HepG2 (cell line): ENCODE measurements around the gene BSND. TPM values are rescaled to one million over a fixed set of nuclear protein-coding genes. Genes with fewer than 3 reads are reported as not detected.

ENCODE experiments used
- ATAC-seq: fragments of 200-7000 bp; cut with Tn5 transposase; 3 replicates; pipeline ENCODE4 v1.9.1; 2020; ENCODE audit warnings: mild to moderate bottlenecking, moderate library complexity
- BruUV-seq: library from RNA; stranded (reverse); fragments of 400-500 nt; replicated peaks from 2 replicates; lab custom pipeline; 2021; lab: Mats Ljungman, UMichigan
- CTCF ChIA-PET: fragments of 300-600 bp; formaldehyde crosslinking; extraction: SDS; loops from one replicate; lab custom pipeline; 2021; ENCODE audit warnings: low total read pairs, inconsistent platforms, low intra/inter-chr PET ratio; lab: Yijun Ruan, JAX
- POLR2A ChIA-PET: fragments of 350-600 bp; sonication (Branson Sonifier 250); formaldehyde crosslinking; loops from one replicate; lab custom pipeline; 2020; ENCODE audit warnings: antibody characterized with exemption, inconsistent platforms; lab: Yijun Ruan, JAX
- DNase-seq: peaks from one replicate; pipeline ENCODE4 v3.0.0-alpha.2; 2015; ENCODE audit warnings: low spot score
- FAIRE-seq: peaks from 3 replicates; lab custom pipeline; 2011; peaks lifted over from hg19 to GRCh38; lab: Jason Lieb, UNC
- H2AFZ ChIP-seq: one replicate; pipeline ENCODE4 v1.6.1; 2011; ENCODE audit warnings: low read length, inconsistent platforms
- H3K27ac ChIP-seq: fragments of 300-600 bp; 3 replicates; pipeline ENCODE4 v1.8.0; 2011; ENCODE audit warnings: mixed run types, mild to moderate bottlenecking, mixed read lengths, low read length, inconsistent platforms; ENCODE audit not compliant: insufficient read depth; ENCODE audit errors: extremely low read length
- H3K27me3 ChIP-seq, 2 experiments: fragments of 200-600 bp in 1 of 2; 2 replicates in 1 of 2; 3 replicates in 1 of 2; pipeline versions ENCODE4 v1.6.0 to v1.8.0; 2011; ENCODE audit warnings: low read length in 2 of 2, mild to moderate bottlenecking in 2 of 2, moderate library complexity in 2 of 2, inconsistent platforms in 1 of 2; ENCODE audit not compliant: insufficient read depth in 2 of 2, control insufficient read depth in 1 of 2
- H3K36me3 ChIP-seq, 2 experiments: fragments of 200-600 bp in 1 of 2; replicated peaks in 1 of 2; 2 replicates in 1 of 2; 3 replicates in 1 of 2; pipeline versions ENCODE4 v1.5.1 to v1.8.0; 2011; ENCODE audit warnings: low read length in 2 of 2, inconsistent platforms in 1 of 2; ENCODE audit not compliant: insufficient read depth in 2 of 2, control insufficient read depth in 1 of 2
- H3K4me1 ChIP-seq: 2 replicates; pipeline ENCODE4 v1.5.1; 2012; ENCODE audit warnings: low read length, inconsistent platforms; ENCODE audit not compliant: insufficient read depth
- H3K4me2 ChIP-seq: 2 replicates; pipeline ENCODE4 v1.6.0; 2011; ENCODE audit warnings: low read depth, low read length, inconsistent platforms
- H3K4me3 ChIP-seq, 3 experiments: fragments of 200-600 bp in 1 of 3; sonication (generic), shearing (Covaris generic) in 1 of 3; replicated peaks in 1 of 3; 2 replicates each; pipeline ENCODE4 v1.5.1; 2011 to 2016; ENCODE audit warnings: low read length in 3 of 3, inconsistent platforms in 2 of 3, low read depth in 2 of 3, mild to moderate bottlenecking in 2 of 3, control low read depth in 1 of 3, mixed read lengths in 1 of 3; ENCODE audit not compliant: insufficient read depth in 1 of 3
- H3K79me2 ChIP-seq: one replicate; pipeline ENCODE4 v1.6.1; 2011; ENCODE audit warnings: low read length, inconsistent platforms; ENCODE audit not compliant: insufficient read depth
- H3K9ac ChIP-seq: 2 replicates; pipeline ENCODE4 v1.6.0; 2011; ENCODE audit warnings: mild to moderate bottlenecking, low read depth, low read length, inconsistent platforms; ENCODE audit not compliant: insufficient read depth
- H3K9me3 ChIP-seq: 2 replicates; pipeline ENCODE4 v1.5.1; 2012; ENCODE audit warnings: mild to moderate bottlenecking, low read length
- H4K20me1 ChIP-seq: 2 replicates; pipeline ENCODE4 v1.6.0; 2011; ENCODE audit warnings: inconsistent platforms, mild to moderate bottlenecking, low read length, moderate library complexity; ENCODE audit not compliant: insufficient read depth
- ARHGAP35 ChIP-seq: sonication (generic); formaldehyde crosslinking; IDR thresholded peaks from 2 replicates; pipeline ENCODE4 v1.9.0; 2022; ENCODE audit warnings: mild to moderate bottlenecking, inconsistent platforms, moderate library complexity, missing genetic modification reagents, borderline replicate concordance
- CCAR2 ChIP-seq: fragments of 200-400 bp; formaldehyde crosslinking; optimal IDR thresholded peaks from 2 replicates; pipeline ENCODE3; 2018; ENCODE audit warnings: low read depth, mild to moderate bottlenecking, low read length, moderate library complexity
- ETV5 ChIP-seq: IDR thresholded peaks from 2 replicates; pipeline ENCODE4 v1.6.1; 2018; ENCODE audit warnings: missing biosample characterization, missing genetic modification reagents, inconsistent platforms, borderline replicate concordance
- FOSL2 ChIP-seq: sonication (generic); formaldehyde crosslinking; IDR thresholded peaks from 2 replicates; pipeline ENCODE4 v1.4.0; 2020; ENCODE audit warnings: missing genetic modification reagents
- GABPA ChIP-seq, 2 experiments: IDR thresholded peaks; 2 replicates each; pipeline ENCODE4 v1.6.1; 2011 to 2016; ENCODE audit warnings: low read depth in 2 of 2, low read length in 1 of 2, missing biosample characterization in 1 of 2, missing genetic modification characterization in 1 of 2
- IKZF1 ChIP-seq: fragments of 450-650 bp; IDR thresholded peaks from 2 replicates; pipeline ENCODE4 v1.7.1; 2016
- MTF2 ChIP-seq: sonication (generic); formaldehyde crosslinking; IDR thresholded peaks from 2 replicates; pipeline ENCODE4 v1.5.0; 2020; ENCODE audit warnings: missing genetic modification reagents, borderline replicate concordance
- MXD4 ChIP-seq: IDR thresholded peaks from 2 replicates; pipeline ENCODE4 v1.6.1; 2016; ENCODE audit warnings: mild to moderate bottlenecking, missing biosample characterization, missing genetic modification reagents
- PHF21A ChIP-seq: sonication (generic); formaldehyde crosslinking; IDR thresholded peaks from 2 replicates; pipeline ENCODE4 v1.5.0; 2020; ENCODE audit warnings: mild to moderate bottlenecking, missing genetic modification reagents
- SIN3B ChIP-seq: fragments of 150-350 bp; IDR thresholded peaks from 2 replicates; pipeline ENCODE4 v1.6.1; 2014; ENCODE audit warnings: low read length
- SP4 ChIP-seq: sonication (generic); formaldehyde crosslinking; IDR thresholded peaks from 2 replicates; pipeline ENCODE4 v1.8.1; 2023; ENCODE audit warnings: mild to moderate bottlenecking, missing genetic modification reagents
- SSRP1 ChIP-seq: IDR thresholded peaks from 2 replicates; pipeline ENCODE4 v1.6.1; 2016; ENCODE audit warnings: control low read depth
- TMF1 ChIP-seq: sonication (generic); formaldehyde crosslinking; IDR thresholded peaks from 2 replicates; pipeline ENCODE4 v1.8.1; 2022; ENCODE audit warnings: low read depth, missing genetic modification reagents
- YEATS4 ChIP-seq: sonication (generic); formaldehyde crosslinking; IDR thresholded peaks from 2 replicates; pipeline ENCODE4 v1.4.0; 2020; ENCODE audit warnings: missing genetic modification reagents, borderline replicate concordance
- ZNF138 ChIP-seq: sonication (generic); formaldehyde crosslinking; IDR thresholded peaks from 2 replicates; pipeline ENCODE4 v1.5.0; 2020; ENCODE audit warnings: mild to moderate bottlenecking, low read depth, missing genetic modification reagents
- ZNF468 ChIP-seq: sonication (generic); formaldehyde crosslinking; IDR thresholded peaks from 2 replicates; pipeline ENCODE4 v1.8.0; 2022; ENCODE audit warnings: mild to moderate bottlenecking, moderate library complexity, missing genetic modification reagents
- ZNF660 ChIP-seq: sonication (generic); formaldehyde crosslinking; IDR thresholded peaks from 2 replicates; pipeline ENCODE4 v1.5.1; 2020; ENCODE audit warnings: mild to moderate bottlenecking, low read depth, missing genetic modification reagents, borderline replicate concordance
- ZNF7 ChIP-seq: IDR thresholded peaks from 2 replicates; pipeline ENCODE4 v1.6.1; 2016; ENCODE audit warnings: missing biosample characterization, missing genetic modification reagents
- WGBS: methylation state at CpG from one replicate; pipeline ENCODE4 v1.1.6; 2017; ENCODE audit warnings: low lambda C conversion rate; 5-methylcytosine and 5-hydroxymethylcytosine counted together
- in situ Hi-C: cut with HindIII; loops from 2 replicates; pipeline ENCODE4 v1.10.0; 2017; ENCODE audit warnings: low pct_unique_long_range_greater_than_20kb; ENCODE audit not compliant: extremely low pct_ligation_motif_present
- intact Hi-C: fragments of 100-400 bp; cut with micrococcal nuclease; formaldehyde crosslinking; loops from one replicate; pipeline ENCODE4 v1.10.0; 2022; ENCODE audit not compliant: unreplicated experiment
- polyA plus RNA-seq, 8 experiments: library from polyadenylated mRNA; depleted of rRNA in 3 of 8; stranded (reverse) in 7 of 8; unstranded in 1 of 8; fragments of >200 nt; fragmentation: Illumina TruSeq in 4 of 8; extraction: Trizol in 4 of 8; gene quantifications; 2 replicates each; pipeline versions ENCODE4 v1.2.1 to v1.2.3, GENCODE V29; 2011 to 2016; ENCODE audit warnings: low read depth in 4 of 8, missing spikeins in 1 of 8, mixed read lengths in 1 of 8; ENCODE audit not compliant: insufficient read depth in 1 of 8
- total RNA-seq, 5 experiments: library from RNA; depleted of rRNA; stranded (reverse); fragments of >200 nt; fragmentation: Illumina TruSeq; extraction: Trizol; gene quantifications; 2 replicates each; pipeline ENCODE4 v1.2.3, GENCODE V29; 2016; ENCODE audit warnings: low read depth in 1 of 5

The BSND gene
- total and polyA plus RNA-seq, 2 of the 13 experiments (the other 11 are each of a cell fraction or from before 2014, with no cell fraction given): not detected

DNA sequence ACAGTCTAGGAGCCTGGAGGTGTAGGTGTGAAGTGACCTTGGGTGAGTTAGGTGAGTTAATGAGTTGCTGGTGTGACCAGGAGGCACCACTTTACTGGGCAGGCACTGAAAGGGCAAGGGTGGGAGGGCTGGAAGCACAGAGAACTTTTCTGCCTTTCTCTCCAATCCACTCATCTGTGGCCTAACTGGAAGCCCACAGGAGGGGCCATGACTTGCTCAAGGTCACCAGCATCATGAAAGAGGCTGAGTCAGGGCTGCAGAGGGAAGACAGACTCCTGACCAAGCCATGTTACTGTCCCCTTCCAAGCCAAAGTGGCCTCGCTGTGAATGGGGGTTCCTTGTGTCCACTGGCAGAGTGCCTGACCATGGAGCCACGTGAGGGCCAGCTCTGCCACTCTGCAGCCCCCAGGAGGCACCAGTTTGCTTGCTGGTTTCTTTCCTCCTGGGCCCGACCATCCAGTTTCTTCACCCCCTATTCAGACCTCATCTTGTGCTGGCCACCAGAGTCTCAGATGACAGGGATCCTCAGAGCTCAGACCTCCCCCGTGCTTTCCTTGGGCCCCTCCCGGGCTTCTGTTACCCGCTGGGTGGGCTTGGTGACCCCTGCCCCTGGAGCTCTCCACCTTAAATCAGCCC is 4.3 kb upstream of the BSND start:
- Histone ChIP-seq H3K27ac (no peak overlapping the region), H3K9ac (no peak overlapping the region), H3K27me3 (peaks cover 0 to 47% of the 10 kb centered on the region in 2 experiments), H3K4me1 (peaks cover 15% of the 10 kb centered on the region), H3K4me3 (no peak overlapping the region), H4K20me1 (no peaks in the 10 kb centered on the region), H3K4me2 (no peak overlapping the region), H3K36me3 (no peaks in the 10 kb centered on the region), H2AFZ (no peak overlapping the region), H3K79me2 (no peaks in the 10 kb centered on the region)
- in situ Hi-C loops: loop anchor here (10.0 kb wide), 1 partner anchor 180 kb away; no protein-coding TSS in a partner anchor
- no TSS peak for BruUV-seq
- FAIRE-seq: no peak
- CTCF ChIA-PET: interaction anchor here (2.3 to 3.9 kb wide), 2 partner anchors 44 to 48 kb away, joined by 19 to 22 read pairs; no protein-coding TSS in a partner anchor
- POLR2A ChIA-PET: no interaction called here
- intact Hi-C loops: no loop called here
- TF ChIP-seq FOSL2 (0 out of 2 replicates have a peak, but pooled peaks have one; percentile 18), MTF2 (no peak)
- TF ChIP-seq, all 625 proteins: peak for 1
- DNase-seq: no peak
- 25% methylated on average over 4 of the region's 6 CpGs for WGBS
- H3K9me3 ChIP-seq: no peaks in the 10 kb centered on the region
- no peak; the same call in 2 of the 3 replicates for ATAC-seq

- Histone ChIP-seq H3K79me2 (no peaks in the 10 kb centered on the region), H4K20me1 (no peaks in the 10 kb centered on the region), H2AFZ (no peak overlapping the region), H3K36me3 (no peaks in the 10 kb centered on the region), H3K4me1 (peaks cover 15% of the 10 kb centered on the region), H3K9me3 (no peaks in the 10 kb centered on the region), H3K9ac (no peak overlapping the region), H3K4me3 (no peak overlapping the region), H3K4me2 (no peak overlapping the region), H3K27me3 (peaks cover 0 to 50% of the 10 kb centered on the region in 2 experiments), H3K27ac (no peak overlapping the region)
- in situ Hi-C loops (loop anchor here (5.0 to 10.0 kb wide), 2 partner anchors 43 to 180 kb away; no protein-coding TSS in a partner anchor), intact Hi-C loops (no loop called here)
- ChIA-PET CTCF (interaction anchor here (2.3 to 3.9 kb wide), 2 partner anchors 45 to 49 kb away, joined by 19 to 22 read pairs; no protein-coding TSS in a partner anchor), POLR2A (no interaction called here)
- ATAC-seq: no peak
- no TSS peak for BruUV-seq
- 51% methylated on average over 12 of the region's 12 CpGs for WGBS
- TF ChIP-seq ETV5 (CRISPR knock-in tag) (no peak), SP4 (CRISPR knock-in tag) (no peak), ARHGAP35 (CRISPR knock-in tag) (no peak), ZNF468 (CRISPR knock-in tag) (no peak), CCAR2 (no peak), TMF1 (CRISPR knock-in tag) (no peak), ZNF138 (CRISPR knock-in tag) (no peak), ZNF660 (no peak), ZNF7 (CRISPR knock-in tag) (no peak), MXD4 (no peak), SSRP1 (no peak), IKZF1 (no peak), YEATS4 (CRISPR knock-in tag) (no peak), SIN3B (no peak), GABPA (IDR thresholded peaks at IDR 0.05; ENCODE audit: low read depth, low read length) (no peak), GABPA (CRISPR knock-in tag; IDR thresholded peaks at IDR 0.05; ENCODE audit: low read depth) (no peak), PHF21A (CRISPR knock-in tag) (no peak)
- no peak for DNase-seq
- FAIRE-seq: no peak
These were observed 3.5 kb upstream of the BSND start for GRCh38 chr1:54995013-54995760.
